NCI-H2029 treated with DMSO at 0.1 percent for 48 hours (cell line): Measurements from ENCODE around the gene SLC31A1.
"Not testable (repeated sequence)": the region's sequence is repeated elsewhere in the genome, so short reads cannot be mapped to it uniquely, and the experiment has no call there.

Experiments used
- DNase-seq: peaks from one replicate; lab custom pipeline; 2025; lab: John Stamatoyannopoulos, UW

The SLC31A1 gene

GRCh38 chr9:113261917-113262671, 40.8 kb downstream of the SLC31A1 start:
- DNase-seq = no peak

GRCh38 chr9:113266174-113266573, 44.8 kb downstream of the SLC31A1 start:
- no peak for DNase-seq

- no peak for DNase-seq
These were observed 46.7 kb downstream of the SLC31A1 start for GRCh38 chr9:113267911-113268566.

DNA sequence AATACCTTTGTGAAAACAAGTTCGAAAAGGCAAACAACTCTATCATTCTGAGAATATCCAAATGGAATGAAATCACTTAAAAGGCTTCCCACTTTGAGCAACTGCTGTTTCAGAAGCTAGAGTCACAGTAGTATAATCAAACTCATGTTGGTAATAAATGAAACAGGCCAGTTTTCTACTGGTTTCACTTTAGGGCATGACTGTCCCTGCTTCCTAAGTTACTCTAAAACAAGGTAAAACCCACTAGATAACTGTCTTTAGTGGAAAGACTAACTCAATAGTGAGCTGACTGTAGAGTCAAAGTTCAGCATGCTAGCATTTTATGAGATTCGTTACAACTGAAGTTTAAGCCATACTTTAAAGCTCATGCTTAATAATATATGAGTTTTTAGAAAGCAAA, 48.0 kb downstream of the SLC31A1 start:
- DNase-seq = no peak

- no peak for DNase-seq
These were observed 48.5 kb downstream of the SLC31A1 start for GRCh38 chr9:113269871-113270270.

GRCh38 chr9:113274474-113275156, 53.3 kb downstream of the SLC31A1 start:
- peak; percentile 59 for DNase-seq

- DNase-seq = peak; percentile 91
These were observed 54.1 kb downstream of the SLC31A1 start, which contains the start of the genes CDC26 and PRPF4 for GRCh38 chr9:113275157-113276131. Gene CDC26, minus strand, starts transcription at chr9:113275572. Its CDS starts 3,065 bp downstream, at chr9:113272507. Gene PRPF4, plus strand, starts transcription at chr9:113275658. Its CDS starts 86 bp downstream, at chr9:113275744.

- no peak for DNase-seq
These were observed 57.5 kb downstream of the SLC31A1 start for GRCh38 chr9:113278840-113279239.

GRCh38 chr9:113281356-113281755, 60.0 kb downstream of the SLC31A1 start:
- DNase-seq = no peak

DNA sequence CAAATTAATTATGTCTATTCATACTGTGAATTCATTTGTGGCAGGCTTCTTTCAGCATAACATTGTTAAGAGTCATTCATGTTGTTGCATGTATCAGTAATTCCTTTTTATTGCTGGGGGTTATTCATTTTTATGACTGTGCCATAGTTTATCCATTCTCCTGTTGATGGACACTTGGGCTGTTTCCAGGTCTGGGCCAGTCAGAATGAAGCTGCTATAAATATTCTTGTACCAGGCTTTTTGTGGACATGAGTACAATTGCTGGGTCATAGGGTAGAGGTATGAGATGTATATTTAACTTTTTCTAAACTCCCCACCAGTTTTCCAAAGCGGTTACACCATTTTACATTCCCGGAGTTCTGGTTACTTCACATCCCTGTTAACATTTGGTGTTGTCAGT, 67.7 kb downstream of the SLC31A1 start:
- no peak for DNase-seq

DNA sequence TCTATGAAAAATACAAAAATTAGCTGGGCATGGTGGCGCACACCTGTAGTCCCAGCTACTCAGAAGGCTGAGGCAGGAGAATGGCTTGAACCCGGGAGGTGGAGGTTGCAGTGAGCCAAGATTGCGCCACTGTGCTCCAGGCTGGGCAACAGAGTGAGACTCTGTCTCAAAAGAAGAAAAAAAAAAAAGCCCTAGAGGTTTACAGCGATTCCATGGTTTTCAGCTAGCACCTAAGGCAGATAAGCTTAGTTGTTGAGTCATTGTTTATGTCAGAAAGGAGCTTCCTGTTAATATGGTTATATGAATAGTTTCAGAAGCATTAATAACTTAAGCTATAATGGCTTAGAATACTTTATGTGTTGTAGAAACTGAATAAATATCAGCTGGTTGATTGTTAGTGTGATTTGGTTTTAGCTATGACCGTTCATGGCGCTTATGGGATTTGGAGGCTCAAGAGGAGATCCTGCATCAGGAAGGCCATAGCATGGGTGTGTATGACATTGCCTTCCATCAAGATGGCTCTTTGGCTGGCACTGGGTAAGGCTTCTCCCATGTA, 68.8 kb downstream of the SLC31A1 start:
- DNase-seq = no peak

GRCh38 chr9:113293285-113293878, 72.0 kb downstream of the SLC31A1 start:
- DNase-seq = no peak

GRCh38 chr9:113296247-113296646, 74.9 kb downstream of the SLC31A1 start:
- DNase-seq = not testable (repeated sequence)

DNA sequence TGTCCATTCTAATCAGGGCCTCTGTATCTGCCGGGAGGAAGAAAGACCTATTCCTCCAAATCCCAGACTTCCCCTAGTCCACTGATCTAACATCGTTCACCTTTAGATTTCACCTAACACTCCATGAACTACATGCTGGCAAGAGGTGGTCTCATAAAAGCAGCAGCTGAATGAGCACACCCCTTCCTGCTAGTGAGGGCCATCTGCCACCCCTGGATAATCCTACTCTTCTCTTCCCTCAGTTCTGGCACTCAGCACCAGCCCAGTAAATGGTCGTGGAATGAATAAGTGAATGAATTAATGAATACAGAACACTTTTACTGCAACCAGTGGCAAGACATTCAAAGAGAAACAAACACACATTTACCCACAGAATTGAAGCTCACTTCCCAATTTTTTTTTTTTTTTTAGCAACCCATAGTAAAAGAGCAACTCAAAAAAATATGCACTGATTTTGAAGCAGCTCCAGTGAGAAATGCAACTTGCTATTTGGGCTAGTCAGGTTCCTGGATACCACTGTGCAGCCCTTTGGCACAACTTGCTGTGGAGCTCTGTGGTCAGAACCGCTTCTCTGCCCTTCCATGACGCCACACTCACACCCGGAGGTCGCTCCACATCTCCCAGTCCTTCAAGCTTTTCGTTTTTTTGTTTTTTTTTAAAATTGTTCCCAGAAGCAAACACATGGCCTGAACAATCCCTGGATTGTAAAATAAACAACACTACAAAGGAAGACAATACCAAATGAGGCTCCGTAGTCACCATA, 75.6 kb downstream of the SLC31A1 start:
- no peak for DNase-seq

DNA sequence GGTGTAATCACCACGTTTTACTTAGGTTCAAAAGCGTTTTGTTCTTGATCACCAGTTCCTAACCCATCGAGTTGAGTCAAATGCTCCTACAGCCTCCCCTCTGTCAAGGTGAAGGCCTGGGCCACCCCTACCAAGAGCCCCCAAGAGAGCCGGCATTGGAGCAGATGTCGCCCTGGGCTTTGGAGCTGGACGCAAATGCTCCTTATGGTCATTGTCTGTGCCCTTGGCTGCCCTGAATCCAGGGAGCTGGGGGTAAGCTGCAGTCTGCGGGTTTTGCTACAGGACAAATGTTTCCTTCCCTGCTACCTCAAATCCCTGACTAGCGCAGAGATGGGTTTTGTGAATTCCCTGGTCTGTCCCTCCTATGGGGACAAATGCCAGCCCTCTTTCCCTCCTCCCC, 77.0 kb downstream of the SLC31A1 start:
- DNase-seq = peak; percentile 59

DNA sequence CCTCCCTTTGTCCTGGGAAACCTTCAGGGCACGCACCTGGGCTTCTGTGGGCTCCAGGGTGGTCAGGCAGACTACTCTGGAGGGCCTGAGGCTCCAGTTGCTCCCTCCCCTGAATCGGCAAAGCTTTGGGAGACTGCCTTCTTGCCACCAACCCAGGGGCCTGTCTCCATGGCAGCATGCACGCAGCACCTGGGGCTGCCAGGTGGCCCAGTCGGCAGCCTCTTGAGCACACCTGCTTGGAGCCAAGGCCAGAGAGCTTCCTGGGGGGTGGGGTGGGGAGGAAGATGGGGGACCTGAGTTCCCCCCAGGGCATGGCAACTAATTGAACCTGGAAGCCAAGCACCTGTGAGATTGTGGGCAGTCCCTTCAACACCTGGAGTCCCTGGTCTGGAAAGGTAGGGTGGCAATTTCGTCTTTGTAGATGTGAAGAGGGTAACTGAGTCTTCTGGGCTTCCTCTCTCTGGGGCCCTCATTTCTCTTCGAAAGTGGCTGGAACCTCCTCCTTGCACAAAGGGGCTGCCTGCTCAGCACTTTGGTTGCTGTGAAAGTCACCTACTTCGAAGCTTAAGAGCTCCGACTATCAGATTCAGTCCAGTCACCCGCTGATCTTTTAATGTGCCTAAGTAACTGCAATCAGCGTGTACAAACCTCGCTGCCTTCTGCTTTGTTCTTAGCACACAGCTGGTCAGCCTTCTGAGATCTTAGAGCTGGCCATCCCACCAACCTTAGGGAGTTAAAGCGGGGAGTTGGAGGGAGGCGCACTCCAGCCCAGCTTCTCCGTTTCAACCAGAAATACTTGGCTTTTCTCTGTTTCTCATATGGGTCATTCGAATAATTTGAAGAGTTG, 77.8 kb downstream of the SLC31A1 start:
- peak; percentile 83 for DNase-seq

DNA sequence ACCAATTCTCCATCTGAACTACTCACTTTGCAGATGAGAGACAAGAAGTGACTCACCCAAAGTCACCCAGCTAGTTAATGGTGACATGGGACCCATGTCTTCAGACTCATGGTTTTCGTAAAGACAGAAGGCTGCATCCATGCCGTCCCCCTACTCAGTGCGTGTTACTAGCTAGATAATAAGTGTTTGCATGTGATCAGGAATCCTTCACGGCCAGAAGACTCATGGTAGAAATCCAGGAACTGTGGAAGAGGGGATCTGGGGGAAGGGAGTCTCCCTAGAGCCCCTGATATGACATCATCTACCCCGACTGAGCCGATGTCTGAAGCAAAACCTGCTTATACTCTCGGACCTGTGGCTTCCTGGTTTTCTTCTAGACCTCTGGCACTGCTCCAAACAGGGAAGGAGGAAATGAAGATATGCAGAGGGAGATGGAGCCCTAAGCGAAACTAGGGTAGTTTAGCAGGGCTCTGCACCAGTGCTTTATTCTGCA, 78.5 kb downstream of the SLC31A1 start:
- peak; percentile 93 for DNase-seq

- DNase-seq = no peak
These were observed 80.2 kb downstream of the SLC31A1 start for GRCh38 chr9:113301548-113301947.
